NT2/D1 (cell line): Measurements from ENCODE around the gene SETD5.

Experiments used
- YY1 ChIP-seq: IDR thresholded peaks from 2 replicates; pipeline ENCODE4 v1.6.1; 2011; ENCODE audit not compliant: insufficient read length, insufficient read depth
- ZNF274 ChIP-seq: IDR thresholded peaks from 2 replicates; pipeline ENCODE4 v1.6.1; 2011; ENCODE audit warnings: mild to moderate bottlenecking, low read depth, low read length

DNA sequence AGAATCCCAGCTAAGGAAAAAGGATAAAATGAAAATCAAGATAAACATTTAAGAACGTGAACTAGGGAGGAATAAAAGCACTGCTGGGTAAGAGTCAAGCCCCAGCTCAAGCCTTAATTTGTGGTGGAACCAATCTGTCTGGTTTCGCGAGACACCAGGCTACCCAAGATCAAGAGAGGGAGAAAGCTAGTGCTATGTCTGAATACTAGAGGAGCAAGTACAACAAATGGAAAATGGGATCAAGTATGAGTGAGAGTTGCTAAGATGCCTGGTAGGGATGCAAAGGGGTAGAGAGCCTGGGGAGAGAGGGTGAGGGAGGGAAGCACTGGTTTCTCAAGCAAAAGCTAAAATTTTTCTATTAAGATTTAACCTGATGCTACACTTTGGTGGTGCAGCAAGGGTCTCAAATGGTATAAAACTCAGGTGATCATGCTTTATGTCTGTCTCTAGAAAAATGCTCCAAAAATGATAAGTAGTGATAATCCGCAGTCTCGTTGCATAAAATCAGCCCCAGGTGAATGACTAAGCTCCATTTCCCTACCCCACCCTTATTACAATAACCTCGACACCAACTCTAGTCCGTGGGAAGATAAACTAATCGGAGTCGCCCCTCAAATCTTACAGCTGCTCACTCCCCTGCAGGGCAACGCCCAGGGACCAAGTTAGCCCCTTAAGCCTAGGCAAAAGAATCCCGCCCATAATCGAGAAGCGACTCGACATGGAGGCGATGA lies 1.7 kb upstream of the SETD5 start:
- TF ChIP-seq ZNF274 (no peak), YY1 (no peak)
